Right atrium auricular region (tissue), 2 donors: Measurements from ENCODE around the gene NAA25. TPM values are rescaled to one million over a fixed set of nuclear protein-coding genes. Genes with fewer than 3 reads are reported as not detected.
"Not testable (repeated sequence)": the region's sequence is repeated elsewhere in the genome, so short reads cannot be mapped to it uniquely, and the experiment has no call there.

Experiments
- DNase-seq: peaks from one replicate; pipeline ENCODE4 v3.0.0-alpha.2; 2019; ENCODE audit warnings: low spot score
- H3K27ac ChIP-seq, 2 donors: fragments of 200-600 bp; sonication (generic); 1 replicate in 1 of 2; 2 replicates in 1 of 2; pipeline ENCODE4 v1.5.1; 2016 to 2019
- H3K27me3 ChIP-seq, 2 donors: fragments of 200-600 bp; sonication (generic); one replicate each; pipeline versions ENCODE4 v1.5.1 to v1.6.0; 2017 to 2019
- H3K36me3 ChIP-seq: fragments of 200-600 bp; sonication (generic); one replicate; pipeline ENCODE4 v1.5.1; 2016
- H3K4me1 ChIP-seq, 2 donors: fragments of 200-600 bp; sonication (generic); one replicate each; pipeline versions ENCODE4 v1.5.1 to v1.6.0; 2017 to 2019
- H3K4me3 ChIP-seq, 2 donors: fragments of 200-600 bp; sonication (generic); 1 replicate in 1 of 2; 2 replicates in 1 of 2; pipeline ENCODE4 v1.5.1; 2017 to 2019; ENCODE audit warnings: mild to moderate bottlenecking in 1 of 2, moderate library complexity in 1 of 2
- H3K9me3 ChIP-seq, 2 donors: fragments of 200-600 bp; sonication (generic); one replicate each; pipeline ENCODE4 v1.5.1; 2019
- CTCF ChIP-seq, 2 donors: fragments of 200-600 bp; sonication (generic); IDR thresholded peaks; one replicate each; pipeline ENCODE4 v1.5.1; 2019; ENCODE audit warnings: antibody characterized with exemption in 2 of 2
- total RNA-seq, 2 donors: library from RNA; depleted of rRNA; stranded (reverse); fragments of >200 nt; gene quantifications; one replicate each; pipeline ENCODE4 v1.1.0, GENCODE V29; 2016

NAA25 gene
- total RNA-seq, 2 donors from 2014 or later, result 8.8 to 11.2 TPM

GRCh38 chr12:112011685-112012084, 96.9 kb downstream of the NAA25 start:
- Histone ChIP-seq H3K27me3 (no peaks in the 10 kb centered on the region), H3K4me3 (no peak overlapping the region), H3K36me3 (peaks cover 7% of the 10 kb centered on the region), H3K9me3 (no peaks in the 10 kb centered on the region), H3K27ac (peak overlapping the region; percentile 93 to 99), H3K4me1 (peaks cover 0 to 26% of the 10 kb centered on the region in 2 donors)
- no peak for TF ChIP-seq CTCF (IDR thresholded peaks at IDR 0.05)
- DNase-seq, result no peak

- H3K4me3 ChIP-seq, result no peak overlapping the region
- no peak for TF ChIP-seq CTCF (IDR thresholded peaks at IDR 0.05)
- peaks cover 0 to 26% of the 10 kb centered on the region in 2 donors for H3K4me1 ChIP-seq
- H3K27ac ChIP-seq, result no peak overlapping the region
- H3K27me3 ChIP-seq, result no peaks in the 10 kb centered on the region
- H3K9me3 ChIP-seq, result no peaks in the 10 kb centered on the region
- no peaks in the 10 kb centered on the region for H3K36me3 ChIP-seq
- no peak for DNase-seq
These were observed 97.9 kb downstream of the NAA25 start for GRCh38 chr12:112010415-112011344.

- H3K27ac ChIP-seq, H3K4me3 ChIP-seq, H3K36me3 ChIP-seq, H3K27me3 ChIP-seq, H3K9me3 ChIP-seq, DNase-seq: not testable (repeated sequence)
- H3K4me1 ChIP-seq, result peaks cover 0 to 21% of the 10 kb centered on the region in 2 donors
These were observed 99.0 kb downstream of the NAA25 start for GRCh38 chr12:112009596-112009995.

GRCh38 chr12:112008918-112009317, 99.7 kb downstream of the NAA25 start:
- Histone ChIP-seq H3K27me3 (no peaks in the 10 kb centered on the region), H3K4me1 (peaks cover 0 to 17% of the 10 kb centered on the region in 2 donors), H3K36me3 (no peaks in the 10 kb centered on the region), H3K27ac (no peak overlapping the region), H3K9me3 (no peaks in the 10 kb centered on the region), H3K4me3 (no peak overlapping the region)
- TF ChIP-seq CTCF (IDR thresholded peaks at IDR 0.05), result no peak
- no peak for DNase-seq

GRCh38 chr12:112007945-112008344, 100.6 kb downstream of the NAA25 start:
- Histone ChIP-seq H3K4me3 (no peak overlapping the region), H3K27ac (no peak overlapping the region), H3K27me3 (no peaks in the 10 kb centered on the region), H3K4me1 (peaks cover 0 to 17% of the 10 kb centered on the region in 2 donors), H3K36me3 (no peaks in the 10 kb centered on the region), H3K9me3 (no peaks in the 10 kb centered on the region)
- no peak for DNase-seq
- no peak for TF ChIP-seq CTCF (IDR thresholded peaks at IDR 0.05)
